CD4-positive, alpha-beta T cell treated with Interleukin-21 for 1 hour (primary cell): ENCODE data around the gene FRG1.
"Not testable (repeated sequence)": the region's sequence is repeated elsewhere in the genome, so short reads cannot be mapped to it uniquely, and the experiment has no call there.

Experiments
- DNase-seq: peaks from one replicate; pipeline ENCODE4 v3.0.0-alpha.2; 2020

FRG1 gene

DNA sequence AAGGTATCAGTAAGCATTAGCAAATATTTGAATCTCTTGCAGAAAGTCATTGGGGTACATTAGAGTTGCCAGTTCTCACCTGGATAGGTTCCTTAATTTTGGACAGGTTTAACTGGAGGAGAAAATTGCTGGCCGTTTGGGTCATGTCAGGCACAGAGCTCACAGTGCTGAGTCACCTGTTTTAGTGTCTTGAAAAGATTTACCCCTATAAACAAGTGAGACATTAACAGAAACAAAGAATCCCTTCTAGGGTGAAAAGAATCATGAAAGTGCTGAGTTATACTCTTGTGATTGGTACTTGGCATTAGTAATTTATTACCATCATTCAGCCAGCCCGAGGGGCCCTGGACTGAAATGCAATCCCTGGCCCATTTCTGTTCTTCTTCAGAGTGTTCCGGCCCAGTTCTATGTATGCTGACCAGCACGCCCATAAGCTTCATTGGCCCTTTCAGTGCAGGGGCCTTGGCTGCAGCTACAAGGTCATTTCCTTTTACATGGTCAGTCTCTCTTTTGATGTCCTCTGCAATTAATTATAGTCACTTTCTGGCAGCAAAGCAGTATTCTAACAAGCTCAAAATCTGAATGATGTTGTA lies 45.1 kb downstream of the FRG1 start:
- not testable (repeated sequence) for DNase-seq

DNA sequence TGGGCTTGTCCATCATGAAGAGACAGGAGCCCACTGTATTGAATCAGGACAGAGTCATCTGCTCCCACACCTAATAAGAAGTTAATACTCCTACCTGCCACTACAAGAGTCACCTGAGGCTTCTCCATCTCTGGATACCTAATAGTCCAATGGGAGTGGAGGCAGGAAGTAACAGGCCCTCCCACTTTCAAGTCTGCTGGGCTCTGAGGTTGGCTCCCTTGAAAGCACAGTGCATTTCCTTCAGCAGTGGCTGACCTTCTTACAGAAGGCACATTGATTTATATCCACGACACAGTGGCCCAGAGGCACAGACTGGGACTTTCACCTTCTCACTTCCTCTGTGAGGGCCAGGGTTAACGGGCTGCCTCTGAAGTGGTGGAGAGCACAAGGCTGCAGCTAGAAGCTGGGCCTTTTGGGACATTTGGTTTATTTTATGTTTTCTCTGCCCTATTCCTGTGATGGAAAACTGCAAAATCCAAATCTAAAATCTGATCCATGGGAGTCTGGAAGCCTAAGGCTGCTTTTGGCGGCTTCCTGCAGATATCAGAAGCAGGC lies 48.3 kb downstream of the FRG1 start:
- no peak for DNase-seq

DNA sequence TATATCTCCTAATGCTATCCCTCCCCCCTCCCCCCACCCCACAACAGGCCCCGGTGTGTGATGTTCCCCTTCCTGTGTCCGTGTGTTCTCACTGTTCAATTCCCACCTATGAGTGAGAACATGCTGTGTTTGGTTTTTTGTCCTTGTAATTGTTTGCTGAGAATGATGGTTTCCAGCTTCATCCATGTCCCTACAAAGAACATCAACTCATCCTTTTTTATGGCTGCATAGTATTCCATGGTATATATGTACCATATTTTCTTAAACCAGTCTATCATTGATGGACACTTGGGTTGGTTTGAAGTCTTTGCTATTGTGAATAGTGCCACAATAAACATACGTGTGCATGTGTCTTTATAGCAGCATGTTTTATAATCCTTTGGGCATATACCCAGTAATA lies 49.3 kb downstream of the FRG1 start:
- not testable (repeated sequence) for DNase-seq
